Stimulated activated CD8-positive, alpha-beta memory T cell treated with anti-CD3 and anti-CD28 coated beads, Interleukin-7, amount 100 ng/mL, for 48 hours (primary cell): ENCODE results near the gene DOK6.

Experiments
- DNase-seq, 2 donors: peaks; one replicate each; pipeline ENCODE4 v3.0.0-alpha.2; 2020; ENCODE audit warnings: low read depth in 1 of 2; ENCODE audit errors: extremely low read depth in 1 of 2

Gene DOK6

DNA sequence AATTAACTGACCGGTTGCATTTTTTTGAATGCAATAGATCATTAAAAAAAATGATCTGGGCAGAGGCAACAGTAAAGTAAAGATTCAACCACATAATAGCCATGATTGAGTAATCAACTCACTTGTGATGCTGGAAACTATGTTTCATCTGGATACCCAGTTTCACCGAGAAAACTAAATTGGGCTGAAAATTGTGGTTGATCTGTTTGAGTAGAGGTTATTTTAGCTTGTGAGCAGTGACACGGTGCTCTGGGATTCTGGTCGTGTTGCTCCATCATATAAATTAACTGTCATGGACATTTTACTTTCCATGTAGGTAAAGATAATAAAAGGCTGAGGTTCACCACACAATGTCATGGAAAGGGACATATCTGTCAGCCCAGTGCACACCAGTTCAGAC is 488.3 kb downstream of the DOK6 start:
- DNase-seq = no peak

DNA sequence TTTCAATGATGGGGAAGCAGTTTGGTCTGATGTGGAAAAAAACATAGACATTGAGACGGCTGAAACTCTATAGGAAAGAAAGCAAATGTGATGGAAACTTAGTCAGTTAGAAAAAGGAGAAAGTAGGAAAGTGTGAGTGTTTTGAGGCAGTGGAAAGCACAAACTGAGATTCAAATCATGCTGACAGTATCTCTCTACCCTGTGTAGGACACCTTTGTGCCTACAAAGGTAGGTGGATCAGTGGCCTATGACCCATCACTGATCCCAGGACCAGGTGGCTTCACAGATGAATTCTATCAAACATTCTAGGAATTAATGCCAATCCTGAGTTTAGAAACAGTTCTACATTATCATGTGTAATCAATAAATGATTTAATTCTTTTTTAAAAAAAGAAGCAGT is 489.9 kb downstream of the DOK6 start:
- no peak for DNase-seq

DNA sequence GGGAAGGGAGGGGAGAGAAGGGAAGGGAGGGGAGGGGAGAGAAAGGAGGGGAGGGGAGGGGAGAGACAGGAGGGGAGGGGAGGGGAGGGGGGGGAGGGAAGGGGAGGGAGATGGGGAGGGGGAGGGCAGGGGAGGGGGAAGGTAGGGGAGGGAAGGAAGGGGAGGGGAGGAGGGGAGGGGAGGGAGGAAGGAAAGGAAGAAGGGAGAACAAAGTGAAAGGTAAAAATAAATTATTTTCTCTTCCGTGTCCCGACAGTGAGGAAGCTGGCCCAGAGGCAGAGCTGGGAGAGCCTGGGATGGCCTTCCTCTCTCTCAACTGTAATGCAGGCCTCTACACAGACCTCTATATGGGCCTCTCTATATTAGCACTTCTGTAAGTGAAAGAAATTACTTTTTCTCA is 493.8 kb downstream of the DOK6 start:
- no peak for DNase-seq

DNA sequence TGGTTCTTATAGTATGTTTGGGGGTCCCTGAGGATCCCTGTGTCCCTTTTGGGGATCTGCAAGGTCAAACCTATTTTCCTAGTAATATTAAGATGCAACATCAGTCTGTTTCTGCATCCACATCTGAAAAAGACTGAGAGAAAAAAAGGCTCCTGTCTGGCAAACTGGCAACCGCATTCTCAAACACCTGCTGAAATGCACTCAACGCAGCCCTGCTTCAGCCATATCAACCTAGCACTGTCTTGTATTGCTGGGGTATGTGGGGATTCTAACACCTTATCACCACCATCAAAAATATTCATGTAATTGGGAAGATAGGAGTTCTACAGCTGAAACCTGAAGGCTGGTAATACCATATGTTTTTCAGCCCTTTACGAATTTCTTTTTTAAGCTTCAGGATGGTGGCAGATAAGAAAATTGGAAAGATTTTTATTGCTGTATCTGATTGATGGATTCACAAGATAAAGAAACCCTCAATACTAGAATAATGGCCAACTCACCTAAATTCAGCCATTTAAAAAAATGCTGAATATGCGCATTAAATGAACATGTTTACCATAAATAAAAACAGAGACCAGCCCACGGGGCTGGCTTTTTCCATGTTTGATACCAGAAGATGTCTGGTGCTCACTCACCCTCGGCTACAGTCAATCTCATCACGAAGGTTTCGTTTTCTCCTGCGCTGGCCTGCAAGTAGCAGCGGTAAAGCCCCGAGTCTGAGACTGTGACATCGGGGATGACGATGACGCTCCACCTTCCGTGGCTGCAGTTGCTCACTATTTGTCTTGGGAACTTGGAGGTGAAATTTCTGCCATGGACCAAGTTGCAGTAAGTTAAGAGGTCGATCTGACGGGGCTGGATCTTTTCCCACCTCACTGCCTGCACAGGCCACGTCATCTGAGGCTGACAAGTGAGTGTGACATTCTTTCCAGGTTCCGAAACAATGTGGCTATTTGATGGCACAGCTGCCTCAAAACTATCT is 494.7 kb downstream of the DOK6 start:
- no peak for DNase-seq

DNA sequence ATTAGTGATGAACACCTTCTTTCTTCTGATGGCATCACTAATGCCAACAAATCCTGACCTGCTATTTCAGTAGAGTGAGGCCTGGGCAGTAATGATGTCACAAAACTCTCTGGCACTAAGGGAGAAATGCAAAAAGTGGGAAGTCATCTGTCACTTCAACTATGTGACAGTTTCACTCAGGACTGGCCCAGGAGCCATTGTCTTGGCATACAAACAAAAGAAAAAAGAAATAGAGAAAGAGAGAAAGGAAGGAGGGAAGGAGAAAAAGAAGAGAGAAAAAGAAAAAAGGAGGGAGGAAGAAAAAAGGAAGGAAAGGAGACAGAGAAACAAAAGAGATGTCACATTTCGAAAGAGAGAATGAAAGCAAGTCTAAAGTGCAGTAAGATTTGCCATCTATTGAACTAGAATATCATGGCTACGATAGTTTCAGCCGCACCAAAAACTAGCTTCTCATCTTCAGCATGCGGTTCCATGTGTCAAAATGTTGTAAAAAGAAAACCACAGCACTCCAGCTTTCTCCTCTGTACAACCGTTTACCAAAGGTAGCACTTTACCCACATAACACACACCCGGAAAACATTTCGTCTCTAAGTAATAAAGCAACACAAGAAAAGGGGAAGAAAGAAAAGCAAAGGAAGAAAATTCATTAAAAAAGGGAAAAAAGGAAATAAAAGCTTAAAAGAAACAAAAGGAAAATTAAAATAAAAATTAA is 496.9 kb downstream of the DOK6 start:
- no peak for DNase-seq

DNA sequence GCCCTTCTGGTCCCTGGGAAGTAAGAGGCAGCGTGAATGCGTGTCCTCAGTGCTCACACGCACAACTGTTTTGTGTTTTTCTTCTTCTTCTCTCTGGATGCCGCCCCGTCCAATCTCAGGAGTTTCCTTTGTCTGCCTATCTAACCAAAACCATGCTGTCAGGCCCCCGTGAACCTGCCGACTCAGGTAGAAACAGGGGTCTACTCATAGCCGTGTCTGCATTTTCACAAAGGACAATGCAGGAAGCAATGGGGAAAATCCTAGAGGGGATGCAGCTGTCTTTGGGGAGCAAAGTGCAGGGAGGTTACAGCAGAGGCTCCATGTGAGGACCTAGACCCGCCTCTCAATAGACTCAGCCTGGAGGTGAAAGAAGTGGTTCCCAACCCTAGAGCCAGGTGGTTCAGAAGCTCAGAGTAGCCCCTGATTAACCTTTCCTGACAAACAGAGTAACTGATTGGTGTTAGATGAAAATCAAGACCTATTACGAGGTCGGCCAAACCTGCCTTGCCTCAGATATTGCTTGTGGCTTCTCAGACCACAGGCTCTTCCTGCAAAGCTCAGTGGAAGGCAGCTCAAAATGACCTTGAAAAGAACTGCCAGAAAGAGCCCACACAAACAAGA is 497.7 kb downstream of the DOK6 start:
- DNase-seq = no peak
